ENCODE measurements around the gene RFPL1. TPM values are rescaled to one million over a fixed set of nuclear protein-coding genes. Genes with fewer than 3 reads are reported as not detected.
"Not testable (repeated sequence)": the region's sequence is repeated elsewhere in the genome, so short reads cannot be mapped to it uniquely, and the experiment has no call there.

RFPL1 gene
- not detected for total RNA-seq (2021; fragmentation: NEBNext Ultra II Directional; extraction: Animal tissue kit (Norgen Biotek cat#: 25700))
- long read RNA-seq = 0 reads

DNA sequence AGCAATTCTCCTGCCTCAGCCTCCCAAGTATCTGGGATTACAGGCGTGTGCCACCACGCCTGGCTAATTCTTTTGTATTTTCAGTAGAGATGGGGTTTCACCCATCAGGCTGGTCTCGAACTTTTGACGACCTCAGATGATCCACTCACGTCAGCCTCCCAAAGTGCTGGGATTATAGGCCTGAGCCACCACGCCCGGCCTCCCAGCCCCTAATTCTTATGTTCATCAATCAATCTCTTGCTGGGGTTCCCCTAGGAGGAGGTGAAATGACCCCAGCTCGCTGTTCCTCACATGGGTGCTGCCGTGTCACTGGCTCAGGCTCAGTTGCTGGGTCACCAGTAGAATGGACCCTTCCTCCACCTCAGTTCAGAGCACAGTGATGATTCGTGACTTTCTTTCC lies at the start of gene RFPL1:
Gene RFPL1 (plus strand): TSS at position 301 of the 400 bp plus-strand sequence.
- H3K27me3 Mint-ChIP-seq (ENCODE audit: insufficient read depth) = peaks cover 47% of the 10 kb centered on the region
- not testable (repeated sequence) for H3K36me3 Mint-ChIP-seq (ENCODE audit: low read depth); DNase-seq; H3K27ac Mint-ChIP-seq; H3K4me1 Mint-ChIP-seq (ENCODE audit: low read depth); H3K9me3 Mint-ChIP-seq; H3K4me3 Mint-ChIP-seq

- DNase-seq = no peak
- H3K4me1 Mint-ChIP-seq (ENCODE audit: low read depth) = peaks cover 42% of the 10 kb centered on the region
- 0 out of 2 replicates have a peak, but pooled peaks cover 2% of the 10 kb centered on the region for H3K27me3 Mint-ChIP-seq (ENCODE audit: insufficient read depth)
- peak overlapping the region; percentile 92 for H3K4me3 Mint-ChIP-seq
- no peak for TF ChIP-seq CTCF (IDR thresholded peaks at IDR 0.05)
- H3K36me3 Mint-ChIP-seq (ENCODE audit: low read depth) = peaks cover 4% of the 10 kb centered on the region; the same call in 1 of the 2 replicates
- H3K27ac Mint-ChIP-seq = peak overlapping the region; percentile 79
- no peaks in the 10 kb centered on the region for H3K9me3 Mint-ChIP-seq
Observed at GRCh38 chr22:29388759-29389090, 49.7 kb upstream of the RFPL1 start.

DNA sequence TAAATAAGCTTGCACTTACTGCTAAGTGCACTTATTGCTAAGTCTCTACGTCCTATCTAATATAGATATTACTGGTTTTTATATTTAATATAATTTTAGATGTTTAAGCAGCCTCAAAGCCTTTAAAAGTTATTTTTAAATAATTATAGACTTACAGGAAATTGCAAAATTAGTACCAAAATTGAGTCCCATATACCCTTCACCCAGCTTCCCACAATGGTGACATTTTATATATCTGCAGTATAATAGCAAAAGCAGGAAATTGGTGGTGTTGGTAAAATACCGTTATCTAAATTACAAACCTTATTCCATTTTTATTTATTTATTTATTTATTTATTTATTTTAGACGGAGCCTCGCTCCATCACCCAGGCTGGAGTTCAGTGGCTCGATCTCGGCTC lies 48.1 kb upstream of the RFPL1 start:
- TF ChIP-seq CTCF (IDR thresholded peaks at IDR 0.05) = no peak
- peaks cover 4% of the 10 kb centered on the region; the same call in 1 of the 2 replicates for H3K36me3 Mint-ChIP-seq (ENCODE audit: low read depth)
- H3K4me3 Mint-ChIP-seq = no peak overlapping the region
- DNase-seq = no peak
- peaks cover 42% of the 10 kb centered on the region for H3K4me1 Mint-ChIP-seq (ENCODE audit: low read depth)
- 0 out of 2 replicates have a peak, but pooled peaks cover 2% of the 10 kb centered on the region for H3K27me3 Mint-ChIP-seq (ENCODE audit: insufficient read depth)
- no peak overlapping the region for H3K27ac Mint-ChIP-seq
- no peaks in the 10 kb centered on the region for H3K9me3 Mint-ChIP-seq

DNA sequence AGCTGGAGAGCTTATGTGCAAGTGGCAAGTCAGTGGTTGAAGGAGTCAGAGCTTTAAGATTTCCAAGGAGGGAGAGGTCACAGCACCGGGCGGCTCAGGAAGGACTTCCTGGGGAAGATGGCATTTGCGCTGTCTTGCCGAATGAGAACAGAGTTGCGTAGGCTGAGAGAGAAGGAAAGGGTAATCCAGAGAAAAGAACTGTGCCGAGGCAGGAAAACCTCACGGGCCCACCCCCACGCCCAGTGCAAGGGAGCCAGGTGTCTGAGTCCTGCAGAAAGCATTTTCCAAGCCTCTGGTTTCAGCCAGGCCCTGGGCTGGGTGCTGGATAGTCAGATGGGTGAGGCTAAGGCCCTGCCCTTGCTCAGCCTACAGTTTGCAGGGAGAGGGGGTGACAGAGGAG lies 46.8 kb upstream of the RFPL1 start:
- Mint-ChIP-seq H3K4me3 (no peak overlapping the region), H3K27ac (no peak overlapping the region), H3K36me3 (ENCODE audit: low read depth) (no peaks in the 10 kb centered on the region), H3K9me3 (no peaks in the 10 kb centered on the region), H3K27me3 (ENCODE audit: insufficient read depth) (0 out of 2 replicates have a peak, but pooled peaks cover 2% of the 10 kb centered on the region), H3K4me1 (ENCODE audit: low read depth) (peaks cover 30% of the 10 kb centered on the region)
- DNase-seq = no peak
- no peak for TF ChIP-seq CTCF (IDR thresholded peaks at IDR 0.05)

GRCh38 chr22:29393019-29393608 lies 45.3 kb upstream of the RFPL1 start:
- H3K9me3 Mint-ChIP-seq = no peaks in the 10 kb centered on the region
- H3K4me3 Mint-ChIP-seq = no peak overlapping the region
- H3K27me3 Mint-ChIP-seq (ENCODE audit: insufficient read depth) = peaks cover 4% of the 10 kb centered on the region
- no peak for TF ChIP-seq CTCF (IDR thresholded peaks at IDR 0.05)
- no peak overlapping the region for H3K27ac Mint-ChIP-seq
- no peak for DNase-seq
- peaks cover 17% of the 10 kb centered on the region for H3K4me1 Mint-ChIP-seq (ENCODE audit: low read depth)
- no peaks in the 10 kb centered on the region for H3K36me3 Mint-ChIP-seq (ENCODE audit: low read depth)

DNA sequence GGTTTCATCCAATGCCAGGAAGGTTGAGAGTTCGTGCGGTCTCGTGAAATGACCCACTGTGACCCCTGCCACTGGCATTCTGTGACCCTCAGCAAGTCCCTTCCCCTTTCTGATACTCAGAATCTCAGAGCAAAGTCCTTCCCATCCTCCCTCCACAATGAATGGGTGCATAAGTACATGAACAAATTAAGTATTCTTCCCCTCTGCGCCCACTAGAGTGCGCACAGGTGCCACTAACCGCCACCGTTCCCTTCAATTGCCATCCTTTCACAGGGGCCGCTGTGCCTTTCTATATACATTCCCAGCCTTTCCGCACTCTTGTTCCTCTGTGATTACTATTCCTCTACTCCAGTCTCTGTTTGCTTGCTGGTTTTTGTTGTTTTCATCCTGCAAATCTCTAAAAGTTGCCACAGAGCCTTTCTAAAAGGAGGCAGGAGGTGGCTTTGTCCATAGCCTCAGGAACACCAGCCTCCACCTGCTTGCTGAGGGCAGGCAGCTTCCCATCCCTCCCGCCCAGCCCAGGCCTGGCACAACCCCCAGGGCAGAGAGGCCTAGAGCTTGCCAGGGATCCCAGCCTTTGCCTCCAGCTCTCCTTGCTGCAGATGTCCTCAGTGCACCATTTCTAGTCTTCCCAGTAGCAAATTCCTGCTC lies 43.3 kb upstream of the RFPL1 start:
- DNase-seq = peak; percentile 66
- H3K27ac Mint-ChIP-seq = no peak overlapping the region
- H3K4me1 Mint-ChIP-seq (ENCODE audit: low read depth) = peaks cover 17% of the 10 kb centered on the region
- H3K9me3 Mint-ChIP-seq = no peaks in the 10 kb centered on the region
- H3K36me3 Mint-ChIP-seq (ENCODE audit: low read depth) = no peaks in the 10 kb centered on the region
- peaks cover 9% of the 10 kb centered on the region for H3K27me3 Mint-ChIP-seq (ENCODE audit: insufficient read depth)
- peak overlapping the region; percentile 9; the same call in 1 of the 2 replicates for H3K4me3 Mint-ChIP-seq
- TF ChIP-seq CTCF (IDR thresholded peaks at IDR 0.05) = peak; percentile 85
